SK-N-SH (cell line): ENCODE data around the gene TPD52L3.

Experiments used
- CHD2 ChIP-seq: fragments of 150-350 bp; IDR thresholded peaks from 2 replicates; pipeline ENCODE4 v1.6.1; 2018; ENCODE audit warnings: low read length; ENCODE audit not compliant: partially characterized antibody
- CTCF ChIP-seq: fragments of 200-600 bp; sonication (generic); IDR thresholded peaks from 2 replicates; pipeline ENCODE4 v1.6.1; 2017; ENCODE audit warnings: antibody characterized with exemption, mild to moderate bottlenecking, moderate library complexity
- EP300 ChIP-seq, 2 experiments: IDR thresholded peaks; 2 replicates each; pipeline versions ENCODE4 v1.4.0 to v1.6.1; 2012; ENCODE audit warnings: borderline replicate concordance in 1 of 2, low read depth in 1 of 2, low read length in 1 of 2
- EZH2phosphoT487 ChIP-seq: fragments of 200-600 bp; sonication (generic); IDR thresholded peaks from 2 replicates; pipeline ENCODE4 v1.6.1; 2017; ENCODE audit warnings: low read depth, mixed run types, mild to moderate bottlenecking, antibody characterized with exemption, moderate library complexity, borderline replicate concordance
- IRF3 ChIP-seq: fragments of 150-350 bp; IDR thresholded peaks from 2 replicates; pipeline ENCODE4 v1.6.1; 2016; ENCODE audit warnings: mild to moderate bottlenecking, low read depth, low read length
- PBX3 ChIP-seq: IDR thresholded peaks from 2 replicates; pipeline ENCODE4; 2012
- POLR2AphosphoS5 ChIP-seq: IDR thresholded peaks from 2 replicates; pipeline ENCODE4 v1.6.1; 2012; ENCODE audit warnings: low read depth, low read length
- RAD21 ChIP-seq: IDR thresholded peaks from 2 replicates; pipeline ENCODE4 v1.6.1; 2012; ENCODE audit warnings: mild to moderate bottlenecking, low read length
- RCOR1 ChIP-seq: fragments of 150-350 bp; IDR thresholded peaks from 2 replicates; pipeline ENCODE4 v1.6.1; 2017; ENCODE audit warnings: antibody characterized with exemption, low read length
- REST ChIP-seq: IDR thresholded peaks from 2 replicates; pipeline ENCODE4 v1.6.1; 2012; ENCODE audit warnings: mild to moderate bottlenecking, low read depth, low read length, moderate library complexity
- RFX5 ChIP-seq: IDR thresholded peaks from 2 replicates; pipeline ENCODE4 v1.6.1; 2012; ENCODE audit warnings: mild to moderate bottlenecking, improper control_type of control experiment, low read length
- SMC3 ChIP-seq: IDR thresholded peaks from 2 replicates; pipeline ENCODE4 v1.6.1; 2012; ENCODE audit warnings: low read depth, low read length, improper control_type of control experiment
- TAF1 ChIP-seq: IDR thresholded peaks from 2 replicates; pipeline ENCODE4 v1.6.1; 2012; ENCODE audit warnings: low read depth, mild to moderate bottlenecking, low read length, moderate library complexity, borderline replicate concordance
- YY1 ChIP-seq: IDR thresholded peaks from 2 replicates; pipeline ENCODE4 v1.4.0; 2012; ENCODE audit warnings: low read depth, mild to moderate bottlenecking

GRCh38 chr9:6356904-6357303, 28.7 kb downstream of the TPD52L3 start:
- TF ChIP-seq RAD21 (no peak), TAF1 (no peak), RFX5 (no peak), IRF3 (no peak), CTCF (no peak), REST (no peak), RCOR1 (no peak), SMC3 (no peak), POLR2AphosphoS5 (no peak), YY1 (no peak), EP300 (IDR thresholded peaks at IDR 0.05; ENCODE audit: borderline replicate concordance in 1 of 2, low read depth in 1 of 2, low read length in 1 of 2) (no peak), CHD2 (no peak), PBX3 (no peak), EZH2phosphoT487 (no peak)
